K562 (cell line): ENCODE measurements around the gene PCNX4. TPM values are rescaled to one million over a fixed set of nuclear protein-coding genes. Genes with fewer than 3 reads are reported as not detected.

Experiments
- ATAC-seq: fragments of 200-7000 bp; cut with Tn5 transposase; 3 replicates; pipeline ENCODE4 v1.9.1; 2020; ENCODE audit warnings: moderate library complexity
- BruUV-seq: library from RNA; stranded (reverse); fragments of 400-500 nt; replicated peaks from 2 replicates; lab custom pipeline; 2021; lab: Mats Ljungman, UMichigan
- CTCF ChIA-PET: fragments of 300-600 bp; formaldehyde crosslinking; extraction: SDS; loops from one replicate; lab custom pipeline; 2021; ENCODE audit warnings: low intra/inter-chr PET ratio; lab: Yijun Ruan, JAX
- POLR2A ChIA-PET: fragments of 300-600, 350-650 bp; sonication (Branson Sonifier 250); formaldehyde crosslinking; extraction: SDS; loops from one replicate; lab custom pipeline; 2021; ENCODE audit warnings: antibody characterized with exemption, inconsistent platforms; lab: Yijun Ruan, JAX
- DNase-seq, 4 experiments: peaks; one replicate each; pipeline versions ENCODE4 v3.0.0 to v3.0.0-alpha.2; 2011 to 2018; ENCODE audit warnings: low spot score in 3 of 4, mixed read lengths in 3 of 4; ENCODE audit errors: extremely low read depth in 1 of 4
- FAIRE-seq: peaks from 2 replicates; lab custom pipeline; 2011; peaks lifted over from hg19 to GRCh38; lab: Jason Lieb, UNC
- H2AFZ ChIP-seq: 2 replicates; pipeline ENCODE4 v1.6.0; 2011; ENCODE audit warnings: low read depth, low read length, control low read depth, inconsistent platforms
- H3K27ac ChIP-seq: fragments of 200-600 bp; 3 replicates; pipeline ENCODE4 v1.8.0; 2011; ENCODE audit warnings: low read depth, mild to moderate bottlenecking, control low read depth, inconsistent platforms, low read length, moderate library complexity, mixed read lengths; ENCODE audit errors: extremely low read depth
- H3K27me3 ChIP-seq, 2 experiments: fragments of 300-600 bp in 1 of 2; 2 replicates in 1 of 2; 3 replicates in 1 of 2; pipeline versions ENCODE4 v1.6.0 to v1.8.0; 2011; ENCODE audit warnings: inconsistent platforms in 2 of 2, low read length in 2 of 2, mild to moderate bottlenecking in 1 of 2, mixed read lengths in 1 of 2, moderate library complexity in 1 of 2; ENCODE audit not compliant: control insufficient read depth in 2 of 2, insufficient read depth in 2 of 2
- H3K36me3 ChIP-seq: fragments of 300-600 bp; 3 replicates; pipeline ENCODE4 v1.8.0; 2011; ENCODE audit warnings: mild to moderate bottlenecking, low read length, inconsistent platforms; ENCODE audit not compliant: control insufficient read depth, insufficient read depth
- H3K4me1 ChIP-seq, 2 experiments: fragments of 200-600 bp in 1 of 2; replicated peaks in 1 of 2; 2 replicates in 1 of 2; 3 replicates in 1 of 2; pipeline versions ENCODE4 v1.5.1 to v1.8.0; 2011; ENCODE audit warnings: inconsistent platforms in 2 of 2, low read length in 2 of 2, mild to moderate bottlenecking in 1 of 2, mixed read lengths in 1 of 2, moderate library complexity in 1 of 2; ENCODE audit not compliant: control insufficient read depth in 2 of 2, insufficient read depth in 2 of 2
- H3K4me2 ChIP-seq: 2 replicates; pipeline ENCODE4 v1.6.1; 2011; ENCODE audit warnings: low read length, control low read depth, inconsistent platforms, mixed read lengths; ENCODE audit not compliant: insufficient read depth
- H3K4me3 ChIP-seq: fragments of 200-600 bp; sonication (generic), shearing (Covaris generic); 2 replicates; pipeline ENCODE4 v1.5.1; 2016; ENCODE audit warnings: control low read depth, inconsistent platforms
- H3K79me2 ChIP-seq: fragments of 200-600 bp; 3 replicates; pipeline ENCODE4 v1.8.0; 2011; ENCODE audit warnings: low read length, inconsistent platforms; ENCODE audit not compliant: control insufficient read depth, insufficient read depth
- H3K9ac ChIP-seq, 2 experiments: 2 replicates each; pipeline versions ENCODE4 v1.6.0 to v1.6.1; 2011; ENCODE audit warnings: low read depth in 2 of 2, low read length in 2 of 2, control low read depth in 1 of 2, inconsistent platforms in 1 of 2, mild to moderate bottlenecking in 1 of 2, mixed read lengths in 1 of 2; ENCODE audit not compliant: insufficient read depth in 1 of 2
- H3K9me1 ChIP-seq: one replicate; pipeline ENCODE4 v1.6.0; 2011; ENCODE audit warnings: inconsistent platforms, mild to moderate bottlenecking, low read length, moderate library complexity; ENCODE audit not compliant: control insufficient read depth, insufficient read depth
- H3K9me3 ChIP-seq: replicated peaks from 2 replicates; pipeline ENCODE4 v1.5.1; 2011; ENCODE audit warnings: low read depth, low read length, inconsistent platforms; ENCODE audit not compliant: control insufficient read depth, insufficient read depth
- H4K20me1 ChIP-seq: replicated peaks from 2 replicates; pipeline ENCODE4 v1.6.1; 2011; ENCODE audit warnings: low read length, inconsistent platforms, mixed read lengths; ENCODE audit not compliant: control insufficient read depth, insufficient read depth
- RNF2 ChIP-seq: sonication (generic); IDR thresholded peaks from 2 replicates; pipeline ENCODE4 v1.6.1; 2016
- TCF3 ChIP-seq: sonication (generic); formaldehyde crosslinking; IDR thresholded peaks from 2 replicates; pipeline ENCODE4 v1.4.0; 2020; ENCODE audit warnings: mild to moderate bottlenecking, missing genetic modification reagents
- ZNF778 ChIP-seq: fragments of 450-650 bp; formaldehyde crosslinking; IDR thresholded peaks from 2 replicates; pipeline ENCODE4 v1.4.0; 2020; ENCODE audit warnings: mild to moderate bottlenecking, moderate library complexity
- WGBS: fragments of 100-300 bp; shearing (Covaris generic); methylation state at CpG from one replicate; pipeline ENCODE4 v1.1.6; 2016; ENCODE audit warnings: low coverage, mixed read lengths; ENCODE audit not compliant: insufficient coverage; ENCODE audit errors: missing lambda C conversion rate; 5-methylcytosine and 5-hydroxymethylcytosine counted together
- in situ Hi-C: fragments of 300-500 bp; cut with MboI; formaldehyde crosslinking; loops from 4 replicates; pipeline ENCODE4 v1.15.0; 2018; ENCODE audit warnings: inconsistent platforms, mixed read lengths
- intact Hi-C: fragments of 100-400 bp; cut with micrococcal nuclease; formaldehyde crosslinking; loops from 2 replicates; pipeline ENCODE4 v1.14.2; 2022
- polyA plus RNA-seq, 8 experiments: library from polyadenylated mRNA; depleted of rRNA in 4 of 8; stranded (reverse) in 5 of 8; unstranded in 3 of 8; fragments of >200 nt; fragmentation: Nextera tagmentation in 2 of 8; fragmentation: Illumina TruSeq in 1 of 8; extraction: Ambion mirVana in 2 of 8; extraction: Trizol in 1 of 8; gene quantifications; 2 replicates each; pipeline versions ENCODE4 v1.2.1 to v1.2.3, GENCODE V29; 2011 to 2014; ENCODE audit warnings: inconsistent platforms in 1 of 8, missing spikeins in 1 of 8
- total RNA-seq, 7 experiments: library from RNA; depleted of rRNA in 6 of 7; stranded (reverse); fragments of >200 nt in 6 of 7; fragmentation: Illumina TruSeq in 2 of 7; extraction: Trizol in 2 of 7; gene quantifications; 2 replicates each; pipeline versions ENCODE4 v1.2.1 to v1.2.3, GENCODE V29; 2011 to 2021; ENCODE audit warnings: low replicate concordance in 1 of 7
- TF ChIP-seq, protein P1 (sequence below): fragments of 450-650 bp; IDR thresholded peaks from 2 replicates; pipeline ENCODE4 v1.6.1; 2016; ENCODE audit warnings: low read depth

Gene PCNX4
- total and polyA plus RNA-seq, 9 of the 15 experiments (the other 6 are each of a cell fraction or from before 2014, with no cell fraction given), result 10.0 to 41.2 (median 22.4) TPM

- WGBS, result 50% methylated on average over 1 of the region's 1 CpG
- in situ Hi-C loops (loop anchor here (10.0 to 25.0 kb wide), 2 partner anchors 97 to 494 kb away; partner anchors contain the start of gene DHRS7), intact Hi-C loops (loop anchor here (10.0 kb wide), 2 partner anchors 103 to 267 kb away; no protein-coding TSS in a partner anchor)
- ChIA-PET CTCF (interaction anchor here (0.6 kb wide), 1 partner anchor 1111 kb away, joined by 3 read pairs; no protein-coding TSS in a partner anchor), POLR2A (no interaction called here)
- no peaks in the 10 kb centered on the region for H3K9me1 ChIP-seq
- FAIRE-seq, result no peak
- BruUV-seq, result no TSS peak
- H3K27ac ChIP-seq, result no peak overlapping the region
- H3K4me1 ChIP-seq, result no peaks in the 10 kb centered on the region
- no peaks in the 10 kb centered on the region for H3K9me3 ChIP-seq
- no peak overlapping the region for H3K4me2 ChIP-seq
- no peaks in the 10 kb centered on the region for H3K27me3 ChIP-seq
- H3K4me3 ChIP-seq, result no peak overlapping the region
- DNase-seq, result no peak
- H3K79me2 ChIP-seq, result no peaks in the 10 kb centered on the region
- H3K36me3 ChIP-seq, result no peaks in the 10 kb centered on the region
- H3K9ac ChIP-seq, result no peak overlapping the region
- no peak for ATAC-seq
- no peak for TF ChIP-seq ZNF778 (CRISPR knock-in tag)
- TF ChIP-seq RNF2, result no peak
- H2AFZ ChIP-seq, result no peak overlapping the region
- H4K20me1 ChIP-seq, result no peaks in the 10 kb centered on the region
Observed at GRCh38 chr14:60067882-60068281, 23.8 kb upstream of the PCNX4 start.

DNA sequence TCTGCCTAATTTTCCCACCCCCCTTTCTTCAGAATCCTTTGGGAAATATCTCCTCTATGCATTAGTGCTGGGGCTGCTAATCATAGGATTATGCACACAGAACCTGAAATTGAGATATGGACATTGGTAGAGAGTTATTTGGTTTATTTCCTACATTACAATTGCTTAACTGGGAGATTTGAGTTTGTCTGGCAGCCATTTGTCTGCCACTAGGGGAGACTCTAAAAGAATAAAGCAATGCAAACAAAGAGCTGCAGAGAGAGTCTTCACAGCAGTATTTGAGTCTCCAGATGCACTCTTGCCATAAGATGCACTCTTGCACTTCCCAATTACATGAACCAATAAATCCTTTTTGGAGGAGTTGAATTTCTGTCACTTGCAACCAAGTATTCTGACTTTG, 12.0 kb upstream of the PCNX4 start:
- Histone ChIP-seq H3K9ac (no peak overlapping the region), H3K9me1 (no peaks in the 10 kb centered on the region), H3K4me3 (no peak overlapping the region), H3K36me3 (no peaks in the 10 kb centered on the region), H4K20me1 (no peaks in the 10 kb centered on the region), H3K9me3 (no peaks in the 10 kb centered on the region), H3K27ac (no peak overlapping the region), H3K4me1 (no peaks in the 10 kb centered on the region), H3K4me2 (no peak overlapping the region), H3K79me2 (no peaks in the 10 kb centered on the region), H3K27me3 (no peaks in the 10 kb centered on the region), H2AFZ (no peak overlapping the region)
- FAIRE-seq (no peak), DNase-seq (no peak), ATAC-seq (no peak)
- intact Hi-C loops, result no loop called here
- in situ Hi-C loops, result no loop called here
- CTCF ChIA-PET, result no interaction called here
- TF ChIP-seq, protein P1, sequence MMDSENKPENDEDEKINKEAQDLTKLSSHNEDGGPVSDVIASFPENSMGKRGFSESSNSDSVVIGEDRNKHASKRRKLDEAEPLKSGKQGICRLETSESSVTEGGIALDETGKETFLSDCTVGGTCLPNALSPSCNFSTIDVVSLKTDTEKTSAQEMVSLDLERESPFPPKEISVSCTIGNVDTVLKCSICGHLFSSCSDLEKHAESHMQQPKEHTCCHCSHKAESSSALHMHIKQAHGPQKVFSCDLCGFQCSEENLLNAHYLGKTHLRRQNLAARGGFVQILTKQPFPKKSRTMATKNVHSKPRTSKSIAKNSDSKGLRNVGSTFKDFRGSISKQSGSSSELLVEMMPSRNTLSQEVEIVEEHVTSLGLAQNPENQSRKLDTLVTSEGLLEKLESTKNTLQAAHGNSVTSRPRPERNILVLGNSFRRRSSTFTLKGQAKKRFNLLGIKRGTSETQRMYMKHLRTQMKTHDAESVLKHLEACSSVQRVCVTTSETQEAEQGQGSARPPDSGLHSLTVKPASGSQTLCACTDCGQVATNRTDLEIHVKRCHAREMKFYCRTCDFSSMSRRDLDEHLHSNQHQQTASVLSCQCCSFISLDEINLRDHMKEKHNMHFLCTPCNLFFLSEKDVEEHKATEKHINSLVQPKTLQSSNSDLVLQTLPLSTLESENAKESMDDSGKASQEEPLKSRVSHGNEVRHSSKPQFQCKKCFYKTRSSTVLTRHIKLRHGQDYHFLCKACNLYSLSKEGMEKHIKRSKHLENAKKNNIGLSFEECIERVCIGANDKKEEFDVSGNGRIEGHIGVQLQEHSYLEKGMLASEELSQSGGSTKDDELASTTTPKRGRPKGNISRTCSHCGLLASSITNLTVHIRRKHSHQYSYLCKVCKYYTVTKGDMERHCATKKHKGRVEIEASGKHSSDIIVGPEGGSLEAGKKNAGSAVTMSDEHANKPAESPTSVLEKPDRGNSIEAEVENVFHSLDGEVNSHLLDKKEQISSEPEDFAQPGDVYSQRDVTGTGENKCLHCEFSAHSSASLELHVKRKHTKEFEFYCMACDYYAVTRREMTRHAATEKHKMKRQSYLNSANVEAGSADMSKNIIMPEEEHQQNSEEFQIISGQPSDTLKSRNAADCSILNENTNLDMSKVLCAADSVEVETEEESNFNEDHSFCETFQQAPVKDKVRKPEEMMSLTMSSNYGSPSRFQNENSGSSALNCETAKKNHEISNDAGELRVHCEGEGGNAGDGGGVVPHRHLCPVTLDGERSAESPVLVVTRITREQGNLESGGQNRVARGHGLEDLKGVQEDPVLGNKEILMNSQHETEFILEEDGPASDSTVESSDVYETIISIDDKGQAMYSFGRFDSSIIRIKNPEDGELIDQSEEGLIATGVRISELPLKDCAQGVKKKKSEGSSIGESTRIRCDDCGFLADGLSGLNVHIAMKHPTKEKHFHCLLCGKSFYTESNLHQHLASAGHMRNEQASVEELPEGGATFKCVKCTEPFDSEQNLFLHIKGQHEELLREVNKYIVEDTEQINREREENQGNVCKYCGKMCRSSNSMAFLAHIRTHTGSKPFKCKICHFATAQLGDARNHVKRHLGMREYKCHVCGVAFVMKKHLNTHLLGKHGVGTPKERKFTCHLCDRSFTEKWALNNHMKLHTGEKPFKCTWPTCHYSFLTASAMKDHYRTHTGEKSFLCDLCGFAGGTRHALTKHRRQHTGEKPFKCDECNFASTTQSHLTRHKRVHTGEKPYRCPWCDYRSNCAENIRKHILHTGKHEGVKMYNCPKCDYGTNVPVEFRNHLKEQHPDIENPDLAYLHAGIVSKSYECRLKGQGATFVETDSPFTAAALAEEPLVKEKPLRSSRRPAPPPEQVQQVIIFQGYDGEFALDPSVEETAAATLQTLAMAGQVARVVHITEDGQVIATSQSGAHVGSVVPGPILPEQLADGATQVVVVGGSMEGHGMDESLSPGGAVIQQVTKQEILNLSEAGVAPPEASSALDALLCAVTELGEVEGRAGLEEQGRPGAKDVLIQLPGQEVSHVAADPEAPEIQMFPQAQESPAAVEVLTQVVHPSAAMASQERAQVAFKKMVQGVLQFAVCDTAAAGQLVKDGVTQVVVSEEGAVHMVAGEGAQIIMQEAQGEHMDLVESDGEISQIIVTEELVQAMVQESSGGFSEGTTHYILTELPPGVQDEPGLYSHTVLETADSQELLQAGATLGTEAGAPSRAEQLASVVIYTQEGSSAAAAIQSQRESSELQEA, result no peak
- no peak for TF ChIP-seq TCF3 (CRISPR knock-in tag)
- no TSS peak for BruUV-seq
- POLR2A ChIA-PET, result no interaction called here
